ENCODE results near the gene ST6GALNAC6. TPM values are rescaled to one million over a fixed set of nuclear protein-coding genes. Genes with fewer than 3 reads are reported as not detected.

The ST6GALNAC6 gene
- total RNA-seq, 1 donor from 2014 or later: 25.6 TPM

DNA sequence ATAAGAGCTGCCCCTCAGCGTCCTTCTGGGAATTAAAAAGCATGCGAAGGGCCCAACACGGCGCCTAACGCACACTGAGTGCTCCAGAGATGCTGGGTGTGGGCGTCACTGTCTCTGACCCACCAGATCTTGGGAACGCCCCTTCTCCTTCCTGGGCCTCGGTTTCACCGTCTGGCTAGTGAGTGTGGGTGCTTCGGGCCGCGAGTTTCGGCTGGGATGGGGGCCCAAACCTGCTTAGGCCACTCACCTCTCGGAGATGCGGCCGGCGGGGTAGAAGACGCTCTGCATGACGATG is 27.4 kb upstream of the ST6GALNAC6 start:
- no peaks in the 10 kb centered on the region for H3K36me3 ChIP-seq (ENCODE audit: control insufficient read depth, insufficient read depth, low read length)
- DNase-seq (ENCODE audit: low read depth): no peak
- peak overlapping the region; percentile 23 for H3K4me3 ChIP-seq (ENCODE audit: low read depth, low read length)
- peaks cover 12% of the 10 kb centered on the region for H3K27me3 ChIP-seq (ENCODE audit: control insufficient read depth, insufficient read depth, low read length)
- TF ChIP-seq, protein P1, sequence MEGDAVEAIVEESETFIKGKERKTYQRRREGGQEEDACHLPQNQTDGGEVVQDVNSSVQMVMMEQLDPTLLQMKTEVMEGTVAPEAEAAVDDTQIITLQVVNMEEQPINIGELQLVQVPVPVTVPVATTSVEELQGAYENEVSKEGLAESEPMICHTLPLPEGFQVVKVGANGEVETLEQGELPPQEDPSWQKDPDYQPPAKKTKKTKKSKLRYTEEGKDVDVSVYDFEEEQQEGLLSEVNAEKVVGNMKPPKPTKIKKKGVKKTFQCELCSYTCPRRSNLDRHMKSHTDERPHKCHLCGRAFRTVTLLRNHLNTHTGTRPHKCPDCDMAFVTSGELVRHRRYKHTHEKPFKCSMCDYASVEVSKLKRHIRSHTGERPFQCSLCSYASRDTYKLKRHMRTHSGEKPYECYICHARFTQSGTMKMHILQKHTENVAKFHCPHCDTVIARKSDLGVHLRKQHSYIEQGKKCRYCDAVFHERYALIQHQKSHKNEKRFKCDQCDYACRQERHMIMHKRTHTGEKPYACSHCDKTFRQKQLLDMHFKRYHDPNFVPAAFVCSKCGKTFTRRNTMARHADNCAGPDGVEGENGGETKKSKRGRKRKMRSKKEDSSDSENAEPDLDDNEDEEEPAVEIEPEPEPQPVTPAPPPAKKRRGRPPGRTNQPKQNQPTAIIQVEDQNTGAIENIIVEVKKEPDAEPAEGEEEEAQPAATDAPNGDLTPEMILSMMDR (IDR thresholded peaks at IDR 0.05; ENCODE audit: insufficient read depth, low read length, poor library complexity, severe bottlenecking): no peak

DNA sequence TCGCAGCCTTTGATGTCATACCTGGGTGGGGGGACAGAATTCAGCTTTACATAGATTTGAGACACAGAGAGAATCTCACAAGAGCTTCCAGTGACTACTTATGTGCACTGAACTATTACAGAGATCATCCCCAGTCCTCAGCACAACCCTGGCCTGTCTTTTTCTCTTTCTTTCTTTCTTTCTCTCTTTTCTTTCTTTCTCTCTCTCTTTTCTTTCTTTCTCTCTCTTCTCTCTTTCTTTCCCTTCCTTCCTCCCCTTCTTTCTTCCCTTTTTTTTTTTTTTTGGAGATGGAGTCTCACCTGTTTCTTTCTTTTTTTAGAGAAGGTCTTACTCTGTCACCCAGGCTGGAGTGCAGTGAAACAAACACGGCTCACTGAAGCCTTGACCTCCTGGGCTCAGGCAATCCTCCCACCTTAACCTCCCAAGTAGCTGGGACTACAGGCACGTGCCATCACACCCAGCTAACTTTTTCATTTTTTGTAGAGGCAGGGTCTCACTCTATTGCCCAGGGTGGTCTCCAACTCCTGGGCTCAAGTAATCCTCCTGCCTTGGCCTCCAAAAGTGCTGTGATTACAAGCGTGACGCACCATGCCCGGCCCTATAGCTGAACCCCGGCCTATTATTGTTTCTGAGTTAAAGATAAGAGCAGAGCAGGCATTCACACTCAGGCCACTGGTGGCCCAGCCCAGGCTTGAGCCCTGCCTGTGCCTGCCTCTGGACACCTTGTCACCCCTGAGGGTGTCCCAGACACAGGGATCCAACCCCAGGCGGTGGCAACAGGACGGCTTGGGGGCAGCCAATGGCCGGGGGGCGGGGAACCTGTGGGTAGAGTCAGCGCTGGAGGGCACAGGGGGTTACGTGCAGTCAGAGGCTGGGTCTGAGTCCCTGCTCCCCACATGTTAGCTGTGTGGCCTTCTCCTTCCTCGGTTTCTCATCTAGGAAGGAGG is 26.8 kb upstream of the ST6GALNAC6 start:
- H3K36me3 ChIP-seq (ENCODE audit: control insufficient read depth, insufficient read depth, low read length): no peaks in the 10 kb centered on the region
- no peak for DNase-seq (ENCODE audit: low read depth)
- TF ChIP-seq, protein P1 (IDR thresholded peaks at IDR 0.05; ENCODE audit: insufficient read depth, low read length, poor library complexity, severe bottlenecking): no peak
- peaks cover 14% of the 10 kb centered on the region for H3K27me3 ChIP-seq (ENCODE audit: control insufficient read depth, insufficient read depth, low read length)
- H3K4me3 ChIP-seq (ENCODE audit: low read depth, low read length): no peak overlapping the region

DNA sequence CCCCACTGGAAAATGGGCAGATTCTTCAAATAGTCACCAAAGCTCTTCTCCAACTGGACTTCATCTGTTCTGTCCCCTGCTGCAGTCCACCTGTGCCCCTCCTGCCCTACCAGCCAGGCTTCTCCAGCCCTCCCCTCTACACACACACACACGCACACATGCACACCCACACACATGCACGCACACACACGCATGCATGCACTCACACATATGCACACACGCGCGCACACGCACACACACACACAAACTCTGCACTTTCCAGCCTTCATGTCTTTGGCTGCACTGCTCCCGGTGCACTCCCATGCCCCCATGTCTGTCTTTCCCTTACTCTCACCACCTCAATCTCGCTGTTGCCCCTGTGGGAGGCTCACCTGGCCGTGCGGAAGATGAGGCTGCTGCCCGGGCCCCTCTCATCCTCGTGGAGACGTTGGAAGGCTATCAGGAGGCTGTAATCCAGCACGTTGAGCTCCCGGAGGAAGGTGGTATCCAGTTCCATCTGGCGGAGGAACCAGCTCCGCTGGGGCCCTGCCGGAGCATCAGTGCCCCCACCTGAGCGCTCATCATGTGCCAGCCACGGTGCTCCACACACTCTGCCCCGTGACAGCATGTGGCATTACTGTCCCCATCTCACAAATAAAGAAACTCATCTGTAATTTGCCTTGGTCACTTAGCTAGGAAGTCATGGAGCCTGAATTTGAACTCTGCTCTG is 25.5 kb upstream of the ST6GALNAC6 start:
- TF ChIP-seq, protein P1 (IDR thresholded peaks at IDR 0.05; ENCODE audit: insufficient read depth, low read length, poor library complexity, severe bottlenecking): no peak
- Histone ChIP-seq H3K27me3 (ENCODE audit: control insufficient read depth, insufficient read depth, low read length) (peaks cover 14% of the 10 kb centered on the region), H3K36me3 (ENCODE audit: control insufficient read depth, insufficient read depth, low read length) (no peaks in the 10 kb centered on the region), H3K4me3 (ENCODE audit: low read depth, low read length) (no peak overlapping the region)
- DNase-seq (ENCODE audit: low read depth): no peak

DNA sequence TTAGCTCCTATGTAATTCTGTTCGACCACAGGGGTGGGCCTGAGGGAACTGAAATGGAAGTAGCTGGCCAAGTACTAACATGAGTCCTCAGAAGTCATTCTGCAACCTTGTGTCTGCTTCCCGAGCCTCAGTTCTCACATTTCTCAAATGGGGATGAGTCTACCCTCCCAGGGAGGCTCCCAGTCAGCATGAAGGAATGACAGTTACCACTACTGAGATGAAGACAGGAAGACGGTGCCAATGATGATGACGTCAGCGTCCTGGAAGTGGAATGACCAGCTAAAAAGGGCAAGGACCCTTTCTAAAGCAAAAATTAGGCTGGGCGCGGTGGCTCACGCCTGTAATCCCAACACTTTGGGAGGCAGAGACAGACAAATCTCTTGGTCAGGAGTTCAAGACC is 24.4 kb upstream of the ST6GALNAC6 start:
- TF ChIP-seq, protein P1 (IDR thresholded peaks at IDR 0.05; ENCODE audit: insufficient read depth, low read length, poor library complexity, severe bottlenecking): no peak
- Histone ChIP-seq H3K4me3 (ENCODE audit: low read depth, low read length) (no peak overlapping the region), H3K27me3 (ENCODE audit: control insufficient read depth, insufficient read depth, low read length) (peaks cover 14% of the 10 kb centered on the region), H3K36me3 (ENCODE audit: control insufficient read depth, insufficient read depth, low read length) (no peaks in the 10 kb centered on the region)
- DNase-seq (ENCODE audit: low read depth): no peak

DNA sequence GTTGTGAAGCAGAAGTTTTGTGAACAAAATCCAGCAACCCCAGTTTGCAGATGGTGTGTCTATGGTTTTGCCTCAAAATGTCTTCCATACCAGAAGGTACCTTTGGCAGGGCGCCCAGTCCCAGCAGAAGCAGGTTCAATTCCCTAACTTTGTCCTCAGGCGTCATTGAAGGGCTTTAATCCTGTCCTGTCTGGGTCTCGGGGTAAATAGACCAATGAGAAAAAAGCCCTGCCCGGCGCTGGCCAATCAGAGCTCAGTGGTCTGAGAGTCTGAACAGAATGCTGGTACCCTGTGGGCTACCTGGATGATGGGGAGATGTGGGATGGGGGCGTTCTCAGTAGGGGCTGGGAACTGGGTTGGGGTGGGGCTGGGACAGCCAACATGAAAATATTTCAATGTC is 23.6 kb upstream of the ST6GALNAC6 start:
- Histone ChIP-seq H3K36me3 (ENCODE audit: control insufficient read depth, insufficient read depth, low read length) (no peaks in the 10 kb centered on the region), H3K4me3 (ENCODE audit: low read depth, low read length) (no peak overlapping the region), H3K27me3 (ENCODE audit: control insufficient read depth, insufficient read depth, low read length) (peaks cover 11% of the 10 kb centered on the region)
- DNase-seq (ENCODE audit: low read depth): no peak
- TF ChIP-seq, protein P1 (IDR thresholded peaks at IDR 0.05; ENCODE audit: insufficient read depth, low read length, poor library complexity, severe bottlenecking): no peak

All from kidney epithelial cell (primary cell).